NCI-H82 treated with DMSO at 0.1 percent for 48 hours (cell line): ENCODE measurements around the gene CERS5.

ENCODE experiments used
- DNase-seq: peaks from one replicate; lab custom pipeline; 2025; ENCODE audit not compliant: unreplicated experiment; lab: John Stamatoyannopoulos, UW

The CERS5 gene

DNA sequence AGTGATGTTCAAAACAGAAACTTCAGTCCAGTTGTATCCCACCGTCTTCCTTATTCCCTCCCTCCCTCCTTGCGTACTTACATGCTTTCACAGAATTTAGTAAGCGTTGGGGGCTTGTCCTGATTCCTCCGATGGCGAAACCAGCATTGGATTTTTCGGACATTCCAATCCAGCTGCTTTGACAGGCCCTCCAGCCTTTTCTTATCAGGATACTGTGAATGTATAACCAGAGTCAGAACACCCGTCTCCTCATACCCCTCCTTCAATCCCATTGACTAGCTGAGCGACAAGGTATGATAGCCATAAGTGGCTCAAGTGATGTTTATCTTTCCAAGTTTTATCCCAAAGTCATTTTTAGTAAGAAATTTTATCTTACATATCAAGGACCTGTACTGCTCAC is 24.2 kb downstream of the CERS5 start:
- DNase-seq = no peak

DNA sequence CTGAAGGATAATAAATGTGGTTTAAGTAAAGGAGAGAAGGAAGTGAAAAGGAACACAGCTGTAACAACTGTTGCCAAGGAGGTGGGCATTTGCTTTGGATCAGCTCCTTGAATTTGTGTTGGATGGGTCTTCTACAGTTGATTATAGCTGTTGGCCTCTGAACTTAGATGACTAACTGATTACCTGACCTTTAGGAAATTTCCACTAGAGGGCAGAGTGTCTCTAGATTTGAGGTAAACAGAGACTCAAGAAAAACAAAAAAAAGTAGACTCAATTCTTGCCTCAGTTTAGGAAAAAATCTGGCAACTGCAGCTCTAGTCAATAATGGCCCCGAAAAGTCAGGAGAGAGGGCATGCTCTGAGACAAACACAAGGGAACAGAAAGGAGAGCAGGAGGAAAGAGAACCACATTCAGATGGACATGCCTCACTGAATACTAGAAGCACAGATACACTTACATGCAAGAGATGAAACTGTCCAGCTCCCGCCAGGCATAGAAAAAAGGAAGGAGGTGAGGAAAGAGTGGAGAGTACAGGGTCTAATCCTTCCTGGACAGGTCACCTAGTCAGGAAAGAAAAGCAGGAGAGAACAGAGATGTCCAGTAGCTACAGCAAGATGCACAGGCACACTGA is 34.5 kb downstream of the CERS5 start:
- peak; percentile 40 for DNase-seq

DNA sequence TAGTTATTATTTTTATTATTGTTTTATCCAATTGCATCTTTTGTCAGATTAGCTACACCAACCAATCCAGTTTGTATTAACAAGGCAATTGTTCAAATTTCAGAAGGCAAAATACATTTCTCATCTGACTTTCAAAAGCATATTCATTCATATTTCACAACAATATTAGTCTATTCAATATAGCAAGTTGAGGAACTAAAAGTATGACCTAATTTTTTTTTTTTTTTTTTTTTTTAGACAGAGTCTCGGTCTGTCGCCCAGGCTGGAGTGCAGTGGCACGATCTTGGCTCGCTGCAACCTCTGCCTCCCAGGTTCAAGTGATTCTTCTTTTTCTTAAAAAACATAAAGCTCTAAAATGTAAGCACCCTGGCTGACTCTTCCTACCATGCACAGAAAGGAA is 37.9 kb downstream of the CERS5 start:
- DNase-seq = no peak

DNA sequence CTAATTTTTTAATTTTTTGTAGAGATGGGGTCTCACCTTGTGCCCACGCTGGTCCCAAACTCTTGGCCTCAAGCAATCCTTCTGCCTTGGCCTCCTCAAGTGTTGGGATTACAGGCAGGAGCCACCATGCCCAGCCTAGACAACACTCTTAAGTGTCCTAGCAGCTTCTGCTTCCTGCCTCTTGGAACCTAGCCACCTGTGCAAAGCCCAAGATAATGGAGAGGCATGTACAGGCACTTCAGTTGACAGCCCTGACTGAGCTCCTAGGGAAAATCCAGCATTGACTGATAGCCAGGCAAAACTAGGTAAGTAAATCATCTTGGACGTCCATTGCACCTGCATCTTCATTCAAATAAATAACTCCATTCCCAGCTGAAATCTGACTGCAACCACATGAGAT is 39.6 kb downstream of the CERS5 start:
- no peak for DNase-seq

DNA sequence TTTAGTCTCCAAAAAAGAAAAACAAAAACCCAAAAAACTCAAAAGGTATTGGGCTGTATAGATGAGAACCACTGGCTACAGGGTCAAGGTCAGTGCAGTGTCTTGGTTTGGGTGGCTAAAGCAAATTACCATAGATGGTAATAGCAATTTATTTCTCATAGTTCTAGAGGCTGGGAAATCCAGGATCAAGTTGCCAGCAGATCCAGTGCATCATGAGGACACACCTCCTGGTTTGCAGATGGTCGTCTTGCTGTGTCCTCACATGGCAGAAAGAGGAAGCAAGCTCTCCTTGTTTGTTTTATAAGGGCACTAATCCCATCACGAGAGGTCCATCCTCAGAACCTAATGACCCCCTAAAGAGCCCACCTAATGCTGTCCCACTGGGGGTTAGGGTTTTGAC is 44.0 kb downstream of the CERS5 start:
- peak; percentile 27 for DNase-seq

DNA sequence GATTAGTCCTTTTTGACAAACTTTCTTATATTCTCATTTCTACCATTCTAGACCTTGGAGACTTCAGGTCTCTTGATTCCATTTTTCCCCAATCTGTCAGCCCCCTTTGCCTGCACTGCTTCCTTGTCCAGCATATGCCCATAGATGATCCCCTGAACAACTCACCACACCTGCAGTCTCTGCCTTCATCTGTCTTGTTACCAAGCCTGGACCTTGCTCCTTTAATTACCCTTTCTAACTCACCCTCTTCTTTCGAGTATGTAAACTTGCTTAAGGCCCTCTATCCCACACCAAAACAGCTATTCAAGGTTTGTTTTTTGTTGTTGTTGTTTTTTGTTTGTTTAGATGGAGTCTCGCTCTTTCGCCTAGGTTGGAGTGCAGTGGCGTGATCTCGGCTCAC is 45.5 kb downstream of the CERS5 start:
- DNase-seq = no peak

DNA sequence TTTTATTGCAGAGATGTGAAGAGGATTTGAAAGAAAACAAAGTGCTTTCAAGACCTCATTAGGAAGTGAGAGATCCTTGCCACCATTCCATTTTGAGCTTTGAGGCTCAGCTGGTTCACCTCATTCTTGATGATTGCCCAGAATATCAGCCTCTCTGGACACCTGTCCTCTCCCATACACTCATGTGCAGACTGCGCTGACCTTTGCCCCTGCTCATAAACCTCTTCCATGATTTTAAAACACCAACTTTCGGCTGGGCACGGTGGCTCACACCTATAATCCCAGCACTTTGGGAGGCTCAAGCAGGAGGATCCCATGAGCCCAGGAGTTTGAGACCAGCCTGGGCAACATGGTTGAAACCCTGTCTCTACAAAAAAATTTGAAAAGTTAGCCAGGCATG is 46.2 kb downstream of the CERS5 start:
- no peak for DNase-seq

DNA sequence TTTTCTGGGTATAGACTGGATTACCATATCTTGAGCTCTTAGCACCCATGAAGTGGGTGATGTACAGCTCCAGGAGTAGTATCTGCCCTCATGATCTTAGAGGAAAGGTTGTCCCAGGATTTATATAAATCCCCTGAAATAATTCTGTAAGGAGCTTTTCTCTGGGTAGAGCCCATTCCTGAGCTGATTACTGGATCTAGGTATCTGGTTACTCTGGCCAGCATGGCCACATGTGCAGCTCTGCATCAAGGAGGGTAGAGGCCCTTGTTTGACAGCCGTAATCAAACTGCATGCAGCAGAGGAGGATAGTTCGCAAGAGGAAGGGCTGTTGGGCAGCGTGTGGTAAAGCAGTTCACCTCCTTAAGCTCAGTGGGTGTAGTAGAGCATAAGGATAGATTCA is 46.6 kb downstream of the CERS5 start:
- DNase-seq = peak; percentile 99

DNA sequence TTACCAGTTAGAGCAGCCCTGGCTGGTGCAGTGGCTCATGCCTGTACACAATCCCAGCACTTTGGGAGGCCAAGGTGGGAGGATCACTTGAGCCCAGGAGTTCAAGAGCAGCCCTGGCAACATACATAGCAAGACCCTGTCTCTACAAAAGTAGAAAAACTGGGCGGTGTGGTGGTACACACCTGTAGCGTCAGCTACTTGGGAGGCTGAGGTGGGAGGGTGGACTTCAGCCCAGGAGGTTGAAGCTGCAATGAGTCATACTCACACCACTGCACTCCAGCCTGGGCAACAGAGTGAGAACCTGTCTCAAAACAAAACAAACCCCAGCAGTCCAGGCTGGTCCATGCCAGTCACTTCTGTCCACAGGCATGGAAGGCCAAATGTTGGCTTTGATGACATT is 47.8 kb downstream of the CERS5 start:
- no peak for DNase-seq

DNA sequence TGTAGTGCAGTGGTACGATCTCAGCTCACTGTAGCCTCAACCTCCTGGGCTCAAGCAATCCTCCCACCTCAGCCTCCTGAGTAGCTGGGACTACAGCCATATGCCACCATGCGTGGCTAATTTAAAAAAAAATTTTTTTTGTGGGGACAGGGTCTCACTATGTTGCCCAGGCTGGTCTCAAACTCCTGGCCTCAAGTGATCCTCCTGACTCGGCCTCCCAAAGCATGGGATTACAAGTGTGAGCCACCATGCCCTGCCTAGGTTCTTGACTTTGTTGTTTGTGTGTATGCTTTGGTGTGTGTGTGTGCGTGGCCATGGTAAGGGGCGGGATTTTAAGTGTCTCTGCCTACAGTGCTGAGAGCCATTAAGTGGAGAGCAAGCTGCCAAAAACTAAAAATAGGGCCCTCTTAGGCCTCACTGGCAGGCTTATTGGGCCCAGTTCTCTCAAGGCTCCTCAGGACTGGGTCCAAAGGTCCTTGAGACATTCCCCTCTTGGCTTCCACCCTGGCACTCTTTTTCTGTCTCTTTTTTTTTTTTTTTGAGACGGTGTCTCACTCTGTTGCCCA is 50.0 kb downstream of the CERS5 start:
- no peak for DNase-seq

DNA sequence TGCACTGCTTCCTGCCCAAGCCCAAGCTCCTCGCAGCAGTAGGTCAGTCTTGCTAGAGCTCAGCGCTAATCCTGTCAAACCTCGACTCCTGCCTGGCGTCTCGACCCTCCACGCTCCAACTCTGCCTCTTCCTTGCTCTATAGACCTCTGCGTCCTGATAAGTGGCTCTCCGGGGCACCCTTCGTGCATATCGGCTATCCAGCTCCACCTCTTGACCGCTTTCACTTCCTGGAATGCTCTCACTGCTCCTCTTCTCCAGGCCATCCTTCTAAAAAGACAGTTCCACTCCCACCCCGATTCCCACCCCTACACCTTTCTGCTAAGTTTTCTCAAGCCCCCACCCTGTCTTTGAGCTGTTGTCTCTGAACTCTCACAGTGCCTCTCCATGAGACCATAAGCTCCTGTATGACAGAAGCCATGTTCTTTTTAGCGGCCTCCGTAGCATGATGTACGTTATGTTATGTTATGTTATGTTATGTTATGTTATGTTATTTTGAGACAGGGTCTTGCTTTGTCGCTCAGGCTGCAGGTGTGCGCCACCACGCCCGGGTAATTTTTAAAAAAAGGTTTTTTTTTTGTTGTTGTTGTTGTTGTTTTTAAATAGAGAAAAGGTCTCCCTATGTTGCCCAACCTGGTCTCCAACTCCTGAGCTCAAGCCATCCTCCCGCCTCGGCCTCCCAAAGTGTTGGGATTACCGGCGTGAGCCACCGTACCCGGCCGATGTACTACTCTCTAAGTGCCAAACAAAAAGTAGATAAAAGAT is 54.5 kb downstream of the CERS5 start:
- peak; percentile 66 for DNase-seq

DNA sequence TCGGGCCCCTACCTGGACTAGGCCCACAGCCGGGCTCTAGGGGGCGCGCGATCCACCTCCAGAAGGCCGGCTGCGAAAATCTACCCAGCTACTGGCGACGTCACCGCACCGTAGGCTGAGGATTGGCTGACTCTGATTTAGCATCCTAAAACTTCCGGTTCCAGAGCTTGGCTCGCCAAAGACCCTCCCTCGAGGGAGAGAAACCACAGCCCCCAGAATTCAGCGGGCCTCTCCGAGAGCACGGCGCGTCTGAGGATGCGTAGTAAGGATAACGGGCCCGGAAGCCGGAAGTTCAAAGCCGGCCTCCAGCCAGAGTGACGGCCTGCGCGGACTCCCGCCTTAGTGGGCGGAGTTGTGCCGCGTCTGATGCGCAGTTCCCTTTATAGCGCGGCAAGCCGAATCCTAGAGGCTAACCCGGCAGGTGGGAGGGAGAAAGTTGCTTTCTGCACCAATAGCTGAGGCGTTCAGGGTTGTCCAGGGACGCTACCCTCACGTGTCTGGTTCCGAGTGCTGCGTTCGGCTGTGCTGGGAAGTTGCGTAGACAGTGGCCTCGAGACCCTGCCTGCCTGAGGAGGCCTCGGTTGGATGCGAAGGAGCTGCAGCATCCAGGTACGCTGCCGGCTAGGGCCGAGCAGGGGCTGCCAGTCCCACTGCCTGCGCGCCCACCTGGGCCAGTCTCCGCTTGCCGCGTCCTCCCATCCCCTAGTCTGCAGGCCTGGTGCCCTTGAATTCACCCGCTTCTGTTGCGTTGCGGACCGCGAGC is 55.3 kb downstream of the CERS5 start, which contains the start of gene COX14:
TSS of gene COX14 (plus strand) at position 544 of the 763 bp plus-strand sequence. CDS start 7,808 bp downstream, outside the sequence.
- DNase-seq = peak; percentile 99

DNA sequence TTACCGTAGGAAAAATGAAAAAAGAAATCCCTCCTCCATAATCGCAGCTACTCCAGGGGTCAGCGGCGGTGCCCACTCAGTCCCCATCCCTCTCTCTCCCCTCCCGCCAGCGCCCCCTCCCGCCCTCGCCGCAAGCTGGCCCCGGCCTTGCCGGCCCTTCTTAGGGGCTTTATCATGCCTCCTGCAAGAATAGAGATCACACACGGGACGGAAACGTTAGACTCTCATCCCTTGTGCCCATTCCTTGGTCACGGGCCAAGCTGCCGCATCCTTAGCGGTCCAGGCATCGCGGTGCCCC is 55.8 kb downstream of the CERS5 start:
- DNase-seq = no peak

DNA sequence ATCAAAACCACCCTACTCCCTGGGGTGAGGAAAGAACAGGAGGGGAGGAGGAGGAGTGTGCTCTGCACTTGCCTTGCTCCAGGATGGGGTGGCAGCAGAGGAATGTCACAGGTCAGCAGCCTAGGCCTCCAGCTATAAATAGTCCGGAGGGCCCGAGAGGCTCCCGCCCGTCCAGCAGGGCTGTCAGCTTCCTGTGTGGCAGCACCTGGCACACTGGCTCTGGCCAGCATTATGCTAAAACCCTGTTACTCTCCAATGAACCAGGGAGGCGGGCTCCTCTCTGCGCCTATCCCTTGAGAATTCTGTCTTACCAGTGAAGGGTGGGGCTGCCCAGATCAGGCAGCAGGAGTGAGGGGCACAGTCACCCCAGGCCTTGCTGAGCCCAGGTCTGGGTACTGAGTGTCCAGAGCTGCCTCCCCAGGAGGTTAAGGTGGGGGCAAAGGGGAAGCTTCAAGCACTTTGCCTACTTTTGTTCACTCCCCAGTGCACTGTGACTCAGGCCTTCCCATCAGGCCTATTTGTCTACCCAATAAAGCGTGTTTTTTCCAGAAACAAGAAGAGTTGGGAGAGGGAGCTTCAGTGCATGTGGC is 56.3 kb downstream of the CERS5 start:
- no peak for DNase-seq

DNA sequence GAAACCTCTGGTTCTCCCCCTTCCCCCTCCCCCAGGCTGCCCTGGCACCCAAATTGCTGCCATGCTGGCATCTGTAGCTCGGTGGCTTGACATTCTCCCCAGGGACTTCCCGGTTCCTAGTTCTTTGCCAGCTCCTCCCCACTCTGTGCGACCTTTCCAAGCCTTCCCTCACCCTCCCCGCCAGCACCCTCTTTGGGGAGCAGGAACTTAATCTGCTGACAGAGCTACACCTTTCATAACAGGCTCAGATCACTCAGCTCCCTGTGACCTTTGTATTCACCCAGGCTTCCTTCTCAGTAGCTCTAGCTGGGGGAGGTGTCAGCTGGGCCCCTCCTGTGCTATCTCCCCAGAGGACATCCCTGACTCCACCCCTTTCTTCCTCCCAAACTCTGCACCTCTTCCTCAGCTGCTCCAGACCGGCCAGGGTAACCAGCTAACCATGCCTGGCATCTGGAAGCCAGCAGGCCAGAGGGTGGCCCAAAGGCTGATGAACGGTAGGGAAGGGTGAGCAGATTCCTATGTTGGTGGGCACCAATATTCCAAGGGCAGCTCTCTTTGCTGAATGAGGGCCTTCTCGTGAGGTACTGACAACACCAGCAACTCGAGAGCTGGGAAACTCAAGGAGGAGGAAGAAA is 56.9 kb downstream of the CERS5 start:
- DNase-seq = peak; percentile 36

DNA sequence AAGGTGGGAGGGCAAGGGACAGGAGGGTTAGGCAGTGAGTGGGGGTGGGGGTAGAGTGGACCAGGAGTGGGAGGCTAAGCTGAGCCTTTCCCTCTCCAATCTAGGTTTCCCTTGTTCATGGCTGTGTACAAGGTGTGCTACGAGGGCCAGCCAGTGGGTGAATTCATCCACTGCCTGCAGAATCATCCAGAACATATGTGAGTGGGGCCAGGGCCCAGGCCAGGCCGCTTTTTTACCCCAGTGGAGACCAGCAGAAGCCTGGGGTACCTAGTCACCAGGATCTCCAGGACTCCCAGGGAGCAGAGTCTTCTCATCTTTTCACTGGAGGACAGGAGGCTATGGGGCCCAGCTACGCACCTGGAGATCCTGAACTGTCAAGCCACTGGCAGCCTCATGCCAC is 57.9 kb downstream of the CERS5 start:
- no peak for DNase-seq

DNA sequence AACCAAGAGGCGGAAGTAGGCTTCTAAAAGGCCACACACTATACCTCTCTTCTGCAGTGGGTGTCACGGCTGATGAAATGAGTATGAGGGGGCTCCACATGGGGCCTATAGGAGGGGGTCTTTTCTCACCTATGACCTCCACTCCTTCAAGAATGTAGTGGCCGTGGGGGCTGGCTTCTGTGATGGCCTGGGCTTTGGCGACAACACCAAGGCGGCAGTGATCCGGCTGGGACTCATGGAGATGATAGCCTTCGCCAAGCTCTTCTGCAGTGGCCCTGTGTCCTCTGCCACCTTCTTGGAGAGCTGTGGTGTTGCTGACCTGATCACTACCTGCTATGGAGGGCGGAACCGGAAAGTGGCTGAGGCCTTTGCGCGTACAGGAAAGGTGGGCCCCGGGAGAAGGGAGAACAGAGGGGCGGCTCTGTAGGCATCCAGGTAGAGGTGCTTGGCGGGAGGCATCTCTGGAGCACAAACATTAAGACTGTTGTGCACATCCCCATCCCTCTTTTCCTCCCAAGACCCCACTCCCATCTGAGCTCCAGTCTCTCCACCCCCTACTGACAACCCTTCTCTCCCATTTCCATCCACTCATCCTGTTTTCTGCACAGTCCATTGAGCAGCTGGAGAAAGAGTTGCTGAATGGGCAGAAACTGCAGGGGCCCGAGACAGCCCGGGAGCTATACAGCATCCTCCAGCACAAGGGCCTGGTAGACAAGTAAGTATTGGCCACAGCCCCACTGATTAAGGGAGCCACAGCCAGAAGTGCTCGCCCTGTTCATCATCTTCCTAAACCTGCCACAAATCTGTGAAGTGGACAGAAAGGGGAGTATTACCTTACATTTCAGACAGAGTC is 59.5 kb downstream of the CERS5 start:
- no peak for DNase-seq

DNA sequence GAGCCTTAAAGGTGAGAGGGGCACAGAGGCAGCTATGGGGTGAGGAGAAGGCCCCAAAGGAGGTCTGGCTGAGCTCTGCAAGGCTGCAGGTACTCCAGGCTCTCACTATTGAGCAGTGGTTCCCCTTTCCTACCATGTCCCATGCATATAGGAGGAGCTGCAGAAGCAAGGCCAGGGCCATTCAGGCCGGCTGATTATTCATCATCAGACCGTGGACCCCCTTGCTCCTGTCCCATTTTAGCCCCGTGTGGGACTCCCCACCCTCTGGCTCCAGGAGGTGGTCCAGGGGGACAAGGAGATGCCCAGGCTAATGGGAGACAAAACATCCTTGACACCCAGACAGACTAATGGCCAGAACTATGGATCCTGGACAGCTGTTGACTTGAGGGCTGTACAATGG is 60.3 kb downstream of the CERS5 start:
- no peak for DNase-seq

DNA sequence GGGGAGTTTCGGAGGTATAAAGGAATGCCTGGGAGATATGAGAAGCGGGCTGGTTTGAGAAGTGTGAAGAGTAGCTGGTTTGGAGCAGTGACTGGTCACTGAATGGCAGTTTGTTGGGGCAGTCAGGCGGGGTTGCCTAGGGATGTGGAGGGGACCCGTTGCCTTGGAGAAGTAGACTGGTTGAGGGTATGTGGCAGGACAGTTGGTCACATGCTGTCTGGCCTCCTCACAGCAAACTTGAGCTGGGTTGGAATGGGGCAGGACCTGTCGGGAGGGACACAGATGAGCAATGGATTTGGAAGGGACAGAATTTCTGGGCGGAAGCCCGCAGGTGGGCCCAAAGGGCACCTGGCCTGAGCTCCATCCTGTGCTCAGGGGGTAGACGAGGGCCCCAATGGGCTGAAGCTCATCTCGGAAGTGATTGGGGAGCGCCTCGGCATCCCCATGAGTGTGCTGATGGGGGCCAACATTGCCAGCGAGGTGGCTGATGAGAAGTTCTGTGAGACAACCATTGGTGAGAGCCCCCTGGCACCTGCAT is 61.2 kb downstream of the CERS5 start:
- no peak for DNase-seq
